AG04450 (cell line): Measurements from ENCODE around the gene KIF2A. TPM values are rescaled to one million over a fixed set of nuclear protein-coding genes. Genes with fewer than 3 reads are reported as not detected.

Experiments used
- CTCF ChIA-PET: fragments of 300-600, 350-600 bp; formaldehyde crosslinking; extraction: SDS; loops from one replicate; lab custom pipeline; 2022; ENCODE audit warnings: antibody characterized with exemption, inconsistent platforms; lab: Charles Lee
- POLR2A ChIA-PET: fragments of 350-600 bp; formaldehyde crosslinking; extraction: SDS; loops from one replicate; lab custom pipeline; 2021; ENCODE audit warnings: antibody characterized with exemption, inconsistent platforms; lab: Yijun Ruan, JAX
- DNase-seq: peaks from one replicate; pipeline ENCODE4 v3.0.0-alpha.2; 2011; ENCODE audit warnings: low read depth, low spot score
- H3K27ac ChIP-seq: one replicate; pipeline ENCODE4 v1.5.1; 2012; ENCODE audit warnings: low read depth, low read length, control low read depth
- H3K27me3 ChIP-seq: one replicate; pipeline ENCODE4 v1.6.0; 2012; ENCODE audit warnings: low read length; ENCODE audit not compliant: control insufficient read depth, insufficient read depth
- H3K4me3 ChIP-seq: 2 replicates; pipeline ENCODE4 v1.5.1; 2011; ENCODE audit warnings: mild to moderate bottlenecking, low read depth, low read length, control low read depth
- H3K9me3 ChIP-seq: 2 replicates; pipeline ENCODE4 v1.5.1; 2012; ENCODE audit warnings: low read length; ENCODE audit not compliant: control insufficient read depth, insufficient read depth
- polyA plus RNA-seq: library from polyadenylated mRNA; depleted of rRNA; stranded (reverse); fragments of >200 nt; gene quantifications from 2 replicates; pipeline ENCODE4 v1.2.3, GENCODE V29; 2011
- TF ChIP-seq, protein P1 (sequence below): IDR thresholded peaks from 2 replicates; pipeline ENCODE4 v1.5.1; 2011; ENCODE audit warnings: low read depth, low read length, control low read depth, inconsistent platforms

The KIF2A gene
- polyA plus RNA-seq, 1 experiment: 50.8 TPM

DNA sequence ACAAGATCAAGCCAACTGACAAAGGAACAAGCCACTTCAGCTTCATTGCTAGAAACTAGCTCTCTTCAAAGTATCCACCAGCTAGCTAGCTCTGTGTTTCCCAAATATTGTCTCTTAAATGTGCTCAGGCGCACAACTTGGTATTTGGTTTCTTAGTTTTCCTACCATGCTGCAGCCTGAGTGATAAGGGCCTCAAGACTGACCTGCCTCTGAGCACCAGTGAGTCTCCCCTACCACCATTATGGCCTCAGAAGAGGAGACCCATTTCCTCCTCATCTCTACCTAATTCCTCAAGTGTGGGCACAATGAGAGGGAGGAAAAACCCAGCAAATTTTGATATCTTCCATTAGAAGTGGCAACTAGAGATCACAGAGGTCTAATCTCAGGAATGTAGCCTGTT is 34.6 kb upstream of the KIF2A start:
- POLR2A ChIA-PET: no interaction called here
- H3K27ac ChIP-seq: no peak overlapping the region
- no peak overlapping the region for H3K4me3 ChIP-seq
- CTCF ChIA-PET: no interaction called here
- TF ChIP-seq, protein P1, sequence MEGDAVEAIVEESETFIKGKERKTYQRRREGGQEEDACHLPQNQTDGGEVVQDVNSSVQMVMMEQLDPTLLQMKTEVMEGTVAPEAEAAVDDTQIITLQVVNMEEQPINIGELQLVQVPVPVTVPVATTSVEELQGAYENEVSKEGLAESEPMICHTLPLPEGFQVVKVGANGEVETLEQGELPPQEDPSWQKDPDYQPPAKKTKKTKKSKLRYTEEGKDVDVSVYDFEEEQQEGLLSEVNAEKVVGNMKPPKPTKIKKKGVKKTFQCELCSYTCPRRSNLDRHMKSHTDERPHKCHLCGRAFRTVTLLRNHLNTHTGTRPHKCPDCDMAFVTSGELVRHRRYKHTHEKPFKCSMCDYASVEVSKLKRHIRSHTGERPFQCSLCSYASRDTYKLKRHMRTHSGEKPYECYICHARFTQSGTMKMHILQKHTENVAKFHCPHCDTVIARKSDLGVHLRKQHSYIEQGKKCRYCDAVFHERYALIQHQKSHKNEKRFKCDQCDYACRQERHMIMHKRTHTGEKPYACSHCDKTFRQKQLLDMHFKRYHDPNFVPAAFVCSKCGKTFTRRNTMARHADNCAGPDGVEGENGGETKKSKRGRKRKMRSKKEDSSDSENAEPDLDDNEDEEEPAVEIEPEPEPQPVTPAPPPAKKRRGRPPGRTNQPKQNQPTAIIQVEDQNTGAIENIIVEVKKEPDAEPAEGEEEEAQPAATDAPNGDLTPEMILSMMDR: no peak
- H3K27me3 ChIP-seq: no peaks in the 10 kb centered on the region
- no peak for DNase-seq
- H3K9me3 ChIP-seq: no peaks in the 10 kb centered on the region

- CTCF ChIA-PET: interaction anchor here (0.5 kb wide), 1 partner anchor 17 kb away, joined by 3 read pairs; no protein-coding TSS in a partner anchor
- POLR2A ChIA-PET: no interaction called here
Observed at GRCh38 chr5:62271870-62272269, 34.1 kb upstream of the KIF2A start.

DNA sequence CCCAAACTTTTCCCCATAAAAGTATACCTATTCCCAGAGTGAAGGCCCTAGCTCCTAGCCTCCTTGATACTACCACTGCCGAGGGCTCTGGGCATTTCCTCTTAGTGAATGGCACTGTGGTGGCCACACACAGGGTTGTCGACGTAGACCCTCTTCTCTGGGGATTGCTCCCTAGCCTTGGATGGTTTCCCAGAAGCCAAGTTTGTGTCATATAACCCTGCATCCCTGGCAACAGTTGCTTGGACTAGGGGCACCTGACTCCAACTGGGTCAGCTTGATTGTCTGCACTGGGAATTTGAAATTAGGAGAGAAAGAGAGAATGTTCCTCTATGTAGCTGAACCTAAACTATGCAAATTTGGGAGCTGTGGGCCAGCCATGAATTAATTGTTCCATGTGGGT is 32.3 kb upstream of the KIF2A start:
- no peaks in the 10 kb centered on the region for H3K27me3 ChIP-seq
- no peak overlapping the region for H3K27ac ChIP-seq
- ChIA-PET CTCF (no interaction called here), POLR2A (no interaction called here)
- no peaks in the 10 kb centered on the region for H3K9me3 ChIP-seq
- DNase-seq: no peak
- H3K4me3 ChIP-seq: no peak overlapping the region
- TF ChIP-seq, protein P1: no peak

More at GRCh38 chr5:62271870-62272269, 34.1 kb upstream of the KIF2A start:
- H3K9me3 ChIP-seq: no peaks in the 10 kb centered on the region
- TF ChIP-seq, protein P1: no peak
- no peaks in the 10 kb centered on the region for H3K27me3 ChIP-seq
- H3K4me3 ChIP-seq: no peak overlapping the region
- H3K27ac ChIP-seq: no peak overlapping the region
- no peak for DNase-seq

DNA sequence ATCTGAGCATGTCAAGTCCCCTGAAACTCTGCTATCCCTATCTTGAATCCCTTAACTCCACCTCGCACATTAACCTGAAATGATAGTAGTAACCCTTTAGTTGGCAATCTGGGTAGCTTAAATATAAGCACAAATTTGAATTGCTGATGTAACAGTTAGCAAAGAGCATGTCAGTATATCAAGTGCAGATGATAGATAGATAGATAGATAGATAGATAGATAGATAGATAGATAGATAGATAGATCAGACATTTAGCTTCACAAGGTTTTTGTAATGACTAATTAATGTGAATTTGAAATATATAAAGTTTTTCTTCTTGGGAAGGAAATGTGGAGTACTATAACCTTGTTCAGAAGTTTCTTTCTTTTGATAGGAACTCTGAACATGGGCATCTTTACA is 30.4 kb upstream of the KIF2A start:
- Histone ChIP-seq H3K9me3 (no peaks in the 10 kb centered on the region), H3K27ac (no peak overlapping the region), H3K4me3 (no peak overlapping the region), H3K27me3 (no peaks in the 10 kb centered on the region)
- no peak for DNase-seq
- POLR2A ChIA-PET: no interaction called here
- TF ChIP-seq, protein P1: no peak
- CTCF ChIA-PET: no interaction called here

DNA sequence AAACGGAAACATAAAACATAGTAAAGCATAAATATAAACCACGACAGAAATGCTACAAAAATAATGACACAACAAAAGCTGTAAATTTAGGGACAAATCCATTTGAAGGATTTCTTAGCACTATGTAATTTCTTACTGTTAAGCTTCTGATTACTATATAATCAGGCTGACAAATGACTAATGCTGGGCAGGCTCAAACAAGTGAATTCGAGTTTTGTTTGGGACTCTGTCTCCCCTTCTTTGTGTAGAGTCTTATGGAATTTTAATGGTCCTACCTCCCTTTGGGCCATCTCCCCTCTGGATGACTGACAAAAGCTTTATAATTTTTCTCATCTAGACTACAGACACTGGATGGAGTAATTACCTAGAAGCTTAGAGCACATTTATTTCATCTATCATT is 24.6 kb upstream of the KIF2A start:
- H3K4me3 ChIP-seq: no peak overlapping the region
- no peak overlapping the region for H3K27ac ChIP-seq
- H3K9me3 ChIP-seq: no peaks in the 10 kb centered on the region
- no peak for DNase-seq
- ChIA-PET POLR2A (no interaction called here), CTCF (no interaction called here)
- TF ChIP-seq, protein P1: no peak
- peaks cover 2% of the 10 kb centered on the region for H3K27me3 ChIP-seq
